GM18517 (cell line): Measurements from ENCODE around the gene PIAS2.
"Not testable (repeated sequence)": the region's sequence is repeated elsewhere in the genome, so short reads cannot be mapped to it uniquely, and the experiment has no call there.

Source experiments
- ATAC-seq: cut with Tn5 transposase; IDR thresholded peaks from one replicate; pipeline ENCODE4 v1.9.1; 2021; ENCODE audit warnings: mild to moderate bottlenecking, moderate library complexity; ENCODE audit not compliant: unreplicated experiment

Gene PIAS2

DNA sequence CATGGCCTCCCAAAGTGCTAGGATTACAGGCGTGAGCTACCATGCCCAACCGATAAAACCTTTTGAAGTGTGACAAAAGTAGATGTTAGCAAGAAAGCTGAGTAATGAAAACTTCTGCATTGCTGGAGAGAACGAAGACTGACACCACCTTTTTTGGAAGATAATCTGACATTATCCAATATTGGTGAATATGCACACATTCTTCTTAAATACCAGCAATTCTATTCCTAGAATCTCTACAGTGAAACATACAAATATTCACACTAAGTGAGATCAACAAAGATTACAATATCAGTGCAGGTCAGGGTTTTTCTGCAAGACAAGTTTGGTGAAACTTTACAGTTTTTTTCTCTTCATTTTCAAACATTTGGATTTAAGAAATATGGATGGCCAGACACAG lies 7.8 kb downstream of the PIAS2 start:
- ATAC-seq, result no peak

DNA sequence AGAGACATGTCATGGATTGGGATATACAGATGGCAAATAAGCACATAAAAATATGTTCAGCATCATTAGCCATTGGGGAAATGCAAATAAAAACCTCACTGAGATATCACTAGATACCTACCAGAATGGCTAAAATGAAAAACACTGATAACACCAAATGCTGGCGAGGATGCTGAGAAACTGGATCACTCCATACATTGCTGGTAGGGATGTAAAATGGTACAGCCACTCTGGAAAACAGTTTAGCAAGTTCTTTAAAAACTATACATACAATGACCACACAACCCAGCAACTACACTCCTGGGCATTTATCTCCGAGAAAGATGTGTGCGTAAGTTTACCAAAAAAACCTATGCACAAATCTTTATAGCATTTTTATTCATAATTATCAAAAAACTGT lies 13.9 kb downstream of the PIAS2 start:
- ATAC-seq, result no peak

DNA sequence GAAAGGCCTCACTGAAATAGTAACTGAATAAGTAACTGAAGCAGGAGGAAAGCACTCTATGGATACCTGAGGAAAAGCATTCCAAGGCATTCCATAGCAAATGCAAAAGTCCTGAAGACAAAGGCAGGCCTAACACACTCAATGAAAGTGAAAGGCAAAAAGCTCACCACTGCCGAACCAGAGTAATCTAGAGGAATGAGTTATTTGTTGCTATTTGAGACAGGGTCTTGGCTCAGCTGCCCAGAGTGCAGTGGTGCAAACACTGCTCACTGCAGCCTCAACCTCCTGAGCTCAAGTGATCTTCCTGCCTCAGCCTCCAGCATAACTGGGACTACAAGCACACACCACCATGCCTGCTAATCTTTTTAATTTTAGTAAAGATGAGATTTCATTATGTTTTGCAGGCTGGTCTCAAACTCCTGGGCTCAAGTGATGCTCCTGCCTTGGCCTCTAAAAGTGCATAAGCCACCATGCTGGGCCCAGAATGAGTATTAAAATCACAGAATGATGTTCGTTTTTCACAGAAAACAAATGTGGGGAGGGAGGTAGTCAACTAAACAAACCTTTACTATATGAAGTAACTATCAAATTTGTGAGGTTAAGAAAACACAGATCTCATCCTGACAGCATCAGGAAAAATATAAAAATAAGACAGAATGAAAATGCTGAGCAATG lies 17.9 kb downstream of the PIAS2 start:
- peak; percentile 71 for ATAC-seq

DNA sequence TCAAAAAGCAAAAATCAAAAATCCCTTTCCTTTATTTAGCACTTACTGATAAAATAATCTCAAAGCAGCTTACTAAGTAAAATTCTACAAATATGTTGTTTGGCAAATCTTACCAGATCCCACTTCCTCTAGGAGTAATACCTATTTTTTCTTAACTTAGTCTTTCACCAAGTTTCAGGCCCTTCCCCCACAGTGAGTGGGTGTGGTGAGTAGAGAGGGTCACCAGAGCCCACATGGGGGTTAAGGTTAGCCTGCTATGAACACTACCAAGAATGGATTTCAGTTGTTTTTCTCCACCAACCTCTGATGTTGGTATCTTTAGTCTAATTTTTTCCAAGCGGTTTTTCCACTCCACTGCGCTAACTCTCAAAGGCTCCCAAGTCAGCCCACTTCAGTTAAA lies 23.2 kb downstream of the PIAS2 start:
- ATAC-seq, result no peak

DNA sequence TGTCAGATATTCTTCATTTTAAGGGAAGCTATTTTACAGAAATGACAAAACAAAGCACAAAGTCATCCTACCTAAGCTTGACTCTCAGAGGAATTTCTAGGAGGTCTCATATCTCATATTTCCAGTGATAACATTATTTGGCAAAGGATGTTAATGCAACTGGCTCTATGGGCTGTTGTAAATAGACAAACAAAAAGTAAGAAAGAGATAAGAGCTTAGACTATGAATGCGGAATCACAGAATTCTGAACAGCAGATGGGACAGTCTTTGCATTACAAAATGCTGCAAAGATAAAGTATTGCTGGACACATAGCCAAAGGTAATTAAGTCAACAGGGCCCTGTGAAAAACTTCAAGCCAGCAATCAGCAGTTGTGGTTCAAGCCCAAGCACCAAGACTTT lies 23.9 kb downstream of the PIAS2 start:
- no peak for ATAC-seq

DNA sequence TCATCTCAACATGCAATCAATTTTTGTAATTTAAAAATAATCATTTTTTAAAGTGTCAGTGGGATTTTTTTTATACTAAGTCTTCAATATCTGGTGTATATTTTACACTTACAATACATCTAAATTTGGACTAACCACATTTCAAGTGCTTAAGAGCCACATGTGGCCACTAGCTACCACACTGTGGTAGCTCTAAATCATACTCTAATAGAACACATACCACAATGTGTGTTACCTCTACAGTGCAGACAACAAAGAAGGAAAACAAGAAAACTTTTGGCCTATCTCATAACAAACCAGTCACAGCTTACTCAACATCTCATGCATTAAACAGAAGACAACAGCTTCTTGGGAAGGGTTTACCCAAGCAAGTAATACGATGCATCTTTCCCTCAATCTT lies 24.5 kb downstream of the PIAS2 start:
- peak; percentile 39 for ATAC-seq

DNA sequence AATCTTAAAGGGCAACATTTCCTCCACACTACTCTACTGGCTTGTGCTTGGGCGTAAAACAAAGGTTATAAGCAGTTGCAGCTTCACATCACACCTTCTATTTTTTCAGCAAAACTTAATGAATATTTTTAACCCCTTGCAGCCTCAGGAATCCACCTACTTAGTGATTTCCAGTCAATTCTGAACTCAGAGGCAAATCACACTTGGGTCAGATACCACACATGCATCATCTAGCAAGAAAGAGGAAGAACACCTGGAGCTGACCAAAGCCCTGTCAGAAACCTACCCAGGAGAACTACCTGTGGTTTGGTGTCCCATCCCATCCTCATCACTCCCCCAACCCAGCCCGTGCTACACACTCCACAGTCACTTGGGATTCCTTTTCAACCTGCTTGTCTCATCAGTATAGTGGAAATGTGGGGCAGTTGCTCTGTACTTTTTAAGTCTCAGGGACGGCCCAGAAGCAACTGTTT lies 25.5 kb downstream of the PIAS2 start:
- peak; percentile 85 for ATAC-seq

DNA sequence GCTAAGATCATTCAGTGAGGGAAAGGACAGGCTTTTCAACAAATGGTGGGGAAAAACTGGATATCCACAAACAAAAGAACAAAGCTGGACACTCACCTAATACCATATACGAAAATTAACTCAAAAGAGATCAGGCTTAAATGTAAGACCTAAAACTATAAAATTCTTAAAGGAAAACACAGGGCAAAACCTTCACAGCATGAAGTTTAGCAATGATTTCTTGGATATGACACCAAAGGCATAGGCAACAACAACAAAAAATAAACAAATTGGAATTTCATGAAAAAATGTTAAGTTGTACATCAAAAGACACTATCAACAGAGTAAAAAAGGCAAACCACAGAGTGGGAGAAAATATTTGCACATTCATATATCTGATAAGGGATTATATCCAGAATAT lies 28.3 kb downstream of the PIAS2 start:
- no peak for ATAC-seq

DNA sequence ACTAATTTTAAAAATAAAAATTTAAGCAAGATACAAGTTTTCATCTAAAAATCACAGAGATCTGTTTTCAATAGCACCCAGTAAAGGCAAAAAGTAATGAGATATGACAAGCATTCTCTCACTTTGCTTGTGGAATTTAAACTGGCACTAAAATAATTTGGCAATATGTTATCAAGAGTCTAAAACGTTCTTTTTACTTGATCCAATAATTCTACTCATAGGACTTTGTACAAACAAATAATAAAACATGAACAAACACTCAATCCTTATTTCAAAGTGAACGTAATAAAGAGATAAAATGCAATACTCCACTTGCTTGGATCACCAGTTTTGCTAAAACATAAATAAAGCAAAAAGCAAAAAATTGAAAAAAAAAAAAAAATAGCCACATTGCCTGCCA lies 30.4 kb downstream of the PIAS2 start:
- ATAC-seq, result no peak

DNA sequence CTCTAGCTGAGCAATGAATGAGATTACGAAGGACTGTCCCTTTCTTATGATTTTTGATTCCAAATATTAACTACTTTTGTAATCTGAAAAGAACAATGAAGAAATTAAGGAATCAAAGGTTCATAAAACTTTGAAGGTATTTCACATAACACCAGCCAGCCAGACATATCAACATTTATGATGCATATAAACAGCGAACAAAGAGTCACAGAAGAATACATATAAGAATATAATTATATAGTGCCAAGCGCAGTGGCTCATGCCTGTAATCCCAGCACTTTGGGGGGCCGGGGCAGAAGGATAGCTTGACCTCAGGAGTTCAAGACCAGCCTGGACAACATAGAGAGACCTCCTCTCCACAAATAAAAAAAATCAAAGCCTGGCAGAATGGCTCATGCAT lies 34.1 kb downstream of the PIAS2 start:
- no peak for ATAC-seq

DNA sequence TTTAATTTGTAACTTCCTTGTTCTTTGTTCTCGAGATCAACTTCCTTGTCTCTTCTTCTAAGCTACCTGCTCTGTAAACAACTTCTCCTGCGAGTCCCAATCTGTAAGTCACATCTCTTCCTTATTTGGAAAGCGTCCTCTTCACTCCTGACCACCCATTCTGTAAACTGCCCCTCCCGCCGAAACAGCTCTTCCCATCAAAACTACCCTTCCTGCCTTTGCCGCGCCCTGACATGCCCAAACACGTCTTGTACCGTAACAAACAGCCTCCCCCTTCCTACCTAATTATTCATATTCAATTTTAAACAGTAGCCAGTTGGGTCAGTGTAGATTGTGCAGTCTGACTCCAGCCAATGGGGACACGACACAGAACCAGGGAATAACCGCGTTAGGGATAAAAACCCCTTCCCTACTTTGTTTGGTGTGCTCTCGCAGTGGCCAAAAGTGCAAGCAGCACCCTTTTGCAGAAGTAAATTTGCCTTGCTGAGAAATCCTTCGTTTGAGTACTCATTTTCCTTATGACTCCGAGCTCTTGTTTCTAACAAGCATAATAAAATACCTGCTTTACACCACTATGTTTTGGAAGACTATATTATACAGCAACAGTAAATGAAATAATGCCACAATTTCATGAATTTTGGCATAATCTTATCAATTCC lies 39.8 kb downstream of the PIAS2 start:
- no peak for ATAC-seq

DNA sequence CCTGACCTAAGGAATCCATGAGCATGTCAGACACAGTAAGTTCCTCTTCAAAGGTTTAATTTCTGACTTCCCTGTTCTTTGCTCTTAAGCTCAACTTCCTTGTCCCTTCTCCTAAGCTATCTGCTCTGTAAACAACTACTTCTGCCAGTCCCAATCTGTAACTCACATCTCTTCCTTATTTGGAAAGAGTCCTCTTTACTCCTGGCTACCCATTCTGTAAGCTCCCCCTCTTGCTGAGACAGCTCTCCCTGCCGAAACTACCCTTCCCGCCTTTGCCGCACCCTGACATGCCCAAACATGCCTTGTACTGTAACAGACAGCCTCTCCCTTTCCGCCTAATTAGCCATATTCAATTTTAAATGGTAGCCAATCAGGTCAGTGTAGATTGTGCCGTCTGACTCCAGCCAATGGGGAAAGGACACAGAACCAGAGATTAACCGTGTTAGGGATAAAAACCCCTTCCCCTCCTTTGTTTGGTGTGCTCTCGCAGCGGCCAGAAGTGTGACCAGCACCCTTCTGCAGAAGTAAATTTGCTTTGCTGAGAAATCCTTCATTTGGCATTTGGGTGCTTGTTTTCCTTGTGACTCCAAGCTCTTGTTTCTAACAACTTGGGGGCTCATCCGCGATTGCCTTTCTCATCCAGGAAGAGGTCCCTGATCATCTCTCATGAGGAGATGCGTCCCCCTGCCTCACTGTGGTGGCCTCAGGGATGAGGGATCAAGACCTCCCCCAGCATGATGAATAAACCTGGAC lies 49.0 kb downstream of the PIAS2 start:
- ATAC-seq, result no peak

DNA sequence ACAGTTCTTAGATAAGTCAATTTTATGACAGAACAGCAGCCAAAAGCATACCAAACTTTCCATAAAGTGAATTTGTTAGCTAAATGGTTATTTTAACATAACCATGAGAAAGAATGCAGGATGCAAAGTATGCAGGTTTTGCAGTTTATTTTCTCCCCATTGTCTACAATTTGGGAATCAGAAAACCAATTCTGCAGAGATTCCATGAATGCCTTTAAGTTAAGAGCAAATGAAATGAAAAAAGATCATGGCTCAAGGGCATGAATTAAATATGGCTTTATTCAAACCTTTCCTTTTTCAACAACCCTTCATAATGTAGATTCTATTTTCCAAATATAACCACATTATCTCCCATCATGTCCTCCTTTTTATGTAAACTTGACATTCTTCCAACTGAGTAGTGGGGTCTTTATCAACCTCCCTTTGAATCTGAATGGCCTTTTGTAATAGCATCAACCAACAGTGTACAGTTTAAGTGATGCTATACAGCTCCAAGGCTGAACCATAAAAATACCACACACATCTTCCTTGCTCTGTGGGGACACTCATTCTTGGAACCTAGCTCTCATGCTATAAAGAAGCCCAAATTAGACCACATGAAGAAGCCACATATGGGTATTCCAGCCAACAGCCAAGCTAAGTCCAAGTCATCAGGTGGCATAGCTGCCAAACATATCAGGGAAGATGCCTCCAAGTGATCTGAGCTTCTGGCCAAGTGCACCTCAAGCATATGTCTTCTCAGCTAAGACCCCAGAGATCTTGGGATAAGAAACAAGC lies 49.8 kb downstream of the PIAS2 start:
- ATAC-seq, result no peak

DNA sequence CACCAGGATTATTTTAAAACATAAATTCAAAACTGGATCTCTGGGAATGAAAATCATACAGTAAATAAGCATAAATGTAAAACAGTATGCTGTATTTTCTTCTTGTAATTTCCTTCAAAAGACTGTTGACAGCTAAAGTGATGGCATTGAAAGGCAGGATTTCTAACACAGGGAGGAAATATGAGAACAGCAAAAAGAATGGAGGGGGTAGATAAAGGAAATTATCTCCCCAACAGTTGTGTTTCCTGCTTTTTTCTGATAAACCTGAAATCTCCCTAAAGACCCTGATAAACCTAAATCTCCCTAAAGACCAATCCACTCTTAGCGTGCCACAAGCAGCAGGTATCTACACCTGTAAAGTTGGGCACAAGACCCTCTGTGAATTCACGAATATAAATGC lies 50.8 kb downstream of the PIAS2 start:
- ATAC-seq, result no peak

DNA sequence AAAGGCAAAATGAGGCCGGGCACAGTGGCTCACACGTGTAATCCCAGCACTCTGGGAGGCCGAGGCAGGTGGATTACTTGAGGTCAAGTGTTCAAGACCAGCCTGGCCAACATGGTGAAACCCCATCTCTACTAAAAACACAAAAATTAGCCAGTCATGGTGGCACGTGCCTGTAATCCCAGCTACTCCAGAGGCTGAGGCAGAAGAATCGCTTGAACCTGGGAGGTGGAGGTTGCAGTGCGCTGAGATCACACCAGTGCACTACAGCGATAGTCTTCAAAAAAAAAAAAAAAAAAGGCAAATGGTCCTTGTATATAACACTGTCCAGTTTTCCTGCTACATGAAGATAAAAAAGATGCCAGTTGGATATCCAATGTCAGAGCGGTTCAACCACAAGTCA lies 52.1 kb downstream of the PIAS2 start:
- ATAC-seq, result not testable (repeated sequence)

DNA sequence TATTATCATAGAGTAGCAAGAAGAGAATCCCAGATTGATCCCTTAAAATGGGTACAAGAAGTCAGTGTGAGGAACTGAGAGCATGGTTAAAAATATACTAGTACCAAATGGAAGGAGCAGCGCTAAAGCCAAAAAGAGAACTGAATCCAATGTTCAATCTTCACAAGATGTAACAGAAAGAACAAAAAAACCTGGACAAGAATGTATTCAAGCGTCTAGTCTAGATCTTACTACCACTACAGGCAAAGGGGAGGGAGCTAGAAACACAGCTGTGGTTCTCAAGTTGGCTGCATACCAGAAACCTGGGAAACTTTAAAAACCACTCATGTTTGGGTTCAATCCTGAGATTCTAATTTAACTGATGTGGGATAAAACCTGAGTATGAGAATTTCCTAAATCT lies 57.5 kb downstream of the PIAS2 start:
- no peak for ATAC-seq

DNA sequence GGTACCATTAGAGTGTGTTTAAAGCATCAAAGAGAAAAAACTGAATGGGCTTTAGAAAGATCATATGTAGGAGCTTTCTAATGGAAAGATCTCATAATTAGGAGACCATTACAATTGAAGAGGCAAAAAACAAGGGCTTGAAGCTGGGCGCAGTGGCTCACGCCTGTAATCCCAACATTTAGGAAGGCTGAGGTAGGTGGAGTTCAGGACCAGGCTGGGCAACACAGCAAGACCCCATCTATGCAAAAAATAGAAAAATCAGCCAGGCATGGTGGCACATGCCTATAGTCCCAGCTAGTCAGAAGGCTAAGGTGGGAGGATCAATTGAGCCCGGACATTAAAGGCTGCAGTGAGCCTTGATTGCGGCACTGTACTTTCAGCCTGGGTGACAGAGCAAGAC lies 59.0 kb downstream of the PIAS2 start:
- no peak for ATAC-seq

DNA sequence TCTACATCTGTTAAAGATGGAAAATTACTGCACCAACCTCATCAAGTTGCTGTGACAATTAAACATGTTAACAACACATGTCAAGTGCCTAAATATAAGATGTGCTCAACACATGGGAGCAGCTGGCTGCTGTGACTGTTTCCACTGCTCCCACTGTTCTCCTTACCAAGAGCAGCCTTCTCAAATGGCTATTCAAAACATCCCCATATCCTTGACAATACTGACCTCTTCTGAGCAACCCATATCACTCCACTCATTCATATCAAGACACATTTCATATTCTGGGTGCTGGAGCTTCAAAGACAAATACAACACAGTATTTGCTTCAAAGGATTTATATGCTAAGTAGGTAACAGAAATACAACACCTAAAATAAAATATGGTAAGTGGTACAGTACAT lies 60.3 kb downstream of the PIAS2 start:
- ATAC-seq, result no peak

DNA sequence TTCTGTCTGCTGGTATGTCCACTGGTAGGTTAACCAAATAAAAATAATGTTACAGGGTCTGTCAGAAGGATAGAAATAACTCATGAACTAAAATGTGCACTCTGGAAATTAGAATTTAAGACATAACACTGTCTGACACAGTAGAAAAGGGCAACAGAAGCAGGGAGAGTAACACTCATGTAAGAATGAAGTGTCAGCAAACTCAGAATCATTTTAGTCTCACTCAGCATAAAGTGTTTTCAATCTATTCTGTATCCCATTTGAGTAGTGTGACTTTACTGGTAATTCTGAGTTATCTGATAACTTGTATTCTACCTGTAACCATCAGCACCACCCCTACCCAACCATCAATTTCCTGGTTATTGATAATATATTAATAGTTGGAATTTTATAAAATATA lies 68.3 kb downstream of the PIAS2 start:
- no peak for ATAC-seq

DNA sequence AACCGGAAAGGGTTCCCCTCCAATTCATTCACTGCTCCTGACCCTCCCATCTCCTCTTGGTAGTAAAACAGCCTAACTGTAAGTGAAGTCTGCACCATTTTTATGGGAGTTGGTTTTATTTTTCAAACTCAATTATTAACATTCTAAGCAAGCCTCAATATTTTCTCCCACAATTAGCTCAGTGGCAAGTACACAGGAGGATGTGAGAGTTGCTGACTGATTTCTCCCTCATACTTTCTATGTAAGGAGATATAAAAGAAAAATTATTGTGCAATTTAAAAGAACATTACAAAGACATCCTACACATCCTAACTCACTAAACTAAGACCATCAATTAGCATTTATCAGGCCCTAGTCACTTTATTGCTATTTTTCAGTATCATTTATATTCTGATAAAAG lies 73.9 kb downstream of the PIAS2 start:
- ATAC-seq, result no peak

DNA sequence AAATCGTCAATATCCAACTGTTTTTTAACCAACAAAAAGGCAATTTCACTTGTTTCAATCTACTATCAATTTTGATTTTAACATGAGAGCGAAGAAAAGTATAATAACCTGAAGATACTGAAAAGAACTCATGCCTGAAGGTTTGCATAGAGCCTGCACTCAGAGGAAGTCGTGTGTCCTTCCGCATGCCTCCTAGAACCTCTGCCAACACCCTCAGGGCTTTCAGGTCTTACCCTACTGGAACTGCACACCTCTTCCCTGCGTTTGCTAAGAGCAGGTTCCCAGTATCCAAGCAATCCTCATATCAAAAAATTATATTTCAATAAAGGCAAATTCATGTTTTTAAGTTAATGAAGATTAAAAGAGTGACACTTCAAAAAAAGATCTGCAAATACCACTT lies 74.7 kb downstream of the PIAS2 start:
- no peak for ATAC-seq
